AML-193 (cell line): ENCODE results near the gene PKDCC.
"Not testable (repeated sequence)": the region's sequence is repeated elsewhere in the genome, so short reads cannot be mapped to it uniquely, and the experiment has no call there.

Experiments
- DNase-seq, 2 experiments: peaks; one replicate each; lab custom pipeline; 2025; lab: John Stamatoyannopoulos, UW

Gene PKDCC

GRCh38 chr2:42063431-42064171 lies 15.8 kb downstream of the PKDCC start:
- no peak for DNase-seq

DNA sequence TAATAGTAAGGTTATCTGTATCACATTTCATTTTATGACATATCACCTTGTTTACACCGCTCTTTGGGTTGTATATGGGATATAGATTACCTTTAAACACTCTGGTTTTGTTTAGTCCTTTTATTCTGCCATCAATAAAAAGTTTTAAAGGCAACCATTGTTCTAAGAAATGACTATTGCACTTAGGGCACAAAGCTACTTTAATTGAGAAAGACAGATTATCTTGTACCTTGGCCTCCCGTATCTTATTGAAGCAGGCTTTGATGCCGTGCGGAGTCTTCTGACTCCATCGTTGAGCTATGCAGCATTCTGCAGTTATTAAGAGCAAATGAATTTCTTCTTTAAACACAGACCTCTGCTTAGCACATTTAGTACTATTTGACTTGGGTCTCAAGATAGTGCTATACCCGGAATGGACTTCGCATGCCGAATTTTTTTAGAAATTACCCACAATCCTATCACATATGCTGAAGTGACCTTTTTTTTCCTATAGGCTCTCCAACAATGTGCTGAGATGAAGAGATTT lies 16.7 kb downstream of the PKDCC start:
- DNase-seq = no peak

- DNase-seq = not testable (repeated sequence)
These were observed 17.9 kb downstream of the PKDCC start for GRCh38 chr2:42065753-42066152.

DNA sequence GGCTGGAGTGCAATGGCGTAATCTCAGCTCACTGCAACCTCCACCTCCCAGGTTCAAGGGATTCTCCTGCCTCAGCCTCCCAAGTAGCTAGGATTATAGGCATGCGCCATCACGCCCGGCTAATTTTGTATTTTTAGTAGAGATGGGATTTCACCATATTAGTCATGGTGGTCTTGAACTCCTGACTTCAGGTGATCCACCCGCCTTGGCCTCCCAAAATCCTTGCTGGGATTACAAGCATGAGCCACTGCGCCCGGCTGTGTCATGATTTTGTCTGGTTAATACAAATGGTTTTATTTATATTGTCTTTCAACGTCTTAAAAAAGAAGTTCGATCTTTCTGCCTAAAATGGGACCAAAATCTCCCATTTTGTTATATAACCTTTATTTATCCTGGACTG lies 19.2 kb downstream of the PKDCC start:
- DNase-seq = not testable (repeated sequence)

DNA sequence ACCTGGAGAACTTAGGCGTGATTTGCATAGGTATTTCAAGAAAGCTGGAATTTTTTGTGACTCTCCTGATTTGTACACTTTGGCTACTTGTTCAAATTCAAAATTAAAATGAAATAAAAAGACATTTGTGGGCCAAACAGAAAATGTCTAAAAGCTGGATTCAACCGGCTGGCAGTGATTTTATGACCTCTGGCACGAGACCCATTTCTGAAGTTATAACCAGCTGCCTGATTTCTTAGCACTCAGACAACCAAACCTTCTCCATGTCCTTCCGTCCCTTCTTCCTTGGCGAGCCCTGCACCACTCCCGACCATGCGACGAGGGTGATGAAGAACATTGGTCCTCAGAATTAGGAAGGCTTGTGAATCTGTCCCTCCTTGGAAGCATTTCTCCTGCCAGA lies 19.7 kb downstream of the PKDCC start:
- no peak for DNase-seq

DNA sequence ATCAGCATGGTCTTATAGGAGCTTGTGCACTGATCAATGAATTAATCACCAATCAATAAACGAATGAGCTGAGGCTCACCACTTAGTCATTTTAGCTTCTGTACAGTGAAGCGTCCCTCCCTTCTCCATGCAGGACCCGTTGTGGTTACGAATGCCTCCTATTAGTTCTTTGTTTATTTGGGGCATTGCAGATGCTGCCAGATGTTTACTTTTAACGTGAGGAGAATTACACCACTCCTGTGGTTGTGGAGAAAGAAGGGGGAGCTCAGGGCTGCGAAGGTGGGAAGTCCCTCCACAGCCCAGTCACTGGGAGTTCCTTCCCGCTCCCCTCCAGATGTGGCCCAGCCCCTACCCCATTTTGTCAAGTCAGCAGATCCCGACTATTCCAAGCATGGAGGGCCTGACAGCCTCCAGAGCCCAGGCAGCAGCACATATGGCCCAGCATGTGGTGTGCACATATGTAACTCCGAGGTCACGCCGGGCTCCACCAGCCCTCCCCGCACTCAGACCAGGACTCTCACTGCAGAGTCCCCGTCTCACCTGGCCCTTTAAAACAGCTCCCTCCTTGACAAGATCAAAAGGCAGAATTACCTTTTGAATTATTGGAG lies 20.9 kb downstream of the PKDCC start:
- DNase-seq = no peak

DNA sequence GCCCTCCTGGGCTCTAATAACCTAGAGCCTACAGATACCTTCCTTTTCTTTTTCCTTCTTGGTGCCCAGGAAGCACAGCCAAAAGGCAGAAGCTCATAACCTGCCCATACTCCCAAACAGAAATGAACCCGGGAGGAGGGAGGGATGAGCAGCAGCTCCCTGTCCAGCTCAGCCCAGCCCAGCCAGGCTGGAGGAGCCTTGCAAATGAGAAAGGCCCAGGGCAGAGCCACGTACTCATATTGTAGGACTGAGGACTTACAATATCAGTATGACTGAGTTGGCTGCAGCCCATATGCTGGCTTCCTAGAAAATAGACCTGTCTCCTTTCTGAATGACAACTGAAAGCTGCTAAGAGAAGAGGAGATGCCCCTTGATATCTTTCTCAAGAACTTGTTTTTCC lies 21.7 kb downstream of the PKDCC start:
- no peak for DNase-seq

DNA sequence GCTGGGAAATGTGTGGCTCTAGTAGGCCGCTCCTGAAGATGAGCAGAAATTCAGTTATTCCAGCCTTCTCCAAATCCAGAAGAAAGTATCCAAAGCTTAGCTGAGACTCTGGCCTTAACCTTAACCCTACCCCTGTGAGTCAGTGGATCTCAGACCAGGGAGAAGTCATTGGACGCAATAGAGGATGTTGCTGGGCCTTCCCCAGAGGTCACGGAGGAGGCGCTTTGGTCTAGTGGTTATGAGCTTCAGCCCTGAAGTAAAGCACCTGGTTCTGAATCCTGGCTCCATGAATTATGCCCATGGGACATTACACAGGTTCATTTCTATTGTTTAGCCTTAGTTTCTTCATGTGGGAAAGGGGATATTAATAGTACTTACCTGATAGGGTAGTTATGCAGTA lies 24.0 kb downstream of the PKDCC start:
- no peak for DNase-seq

GRCh38 chr2:42072349-42073118 lies 24.7 kb downstream of the PKDCC start:
- DNase-seq = no peak

- no peak for DNase-seq
These were observed 26.1 kb downstream of the PKDCC start for GRCh38 chr2:42073739-42074503.

- no peak for DNase-seq
These were observed 26.8 kb downstream of the PKDCC start for GRCh38 chr2:42074661-42075060.

GRCh38 chr2:42076357-42077225 lies 28.8 kb downstream of the PKDCC start:
- DNase-seq = no peak

DNA sequence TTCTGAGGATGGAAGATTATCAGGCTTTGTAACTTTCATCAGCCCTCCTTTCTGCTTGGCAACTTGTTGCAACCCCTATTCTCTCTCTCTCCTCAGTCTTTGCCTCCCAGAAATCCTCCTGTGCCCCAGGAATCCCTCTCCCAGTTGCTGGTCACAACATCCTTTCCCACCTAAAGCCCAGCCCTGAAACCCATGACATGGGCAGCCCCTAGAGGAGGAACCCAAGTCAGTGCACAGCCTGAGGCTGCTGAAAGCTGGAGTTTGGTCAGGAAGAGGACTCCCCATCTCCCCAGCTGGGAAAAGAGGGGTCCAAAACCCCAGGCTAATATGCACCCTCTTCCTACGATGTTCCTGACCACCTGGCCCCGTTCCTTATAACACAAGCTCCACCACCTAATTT lies 29.5 kb downstream of the PKDCC start:
- no peak for DNase-seq

DNA sequence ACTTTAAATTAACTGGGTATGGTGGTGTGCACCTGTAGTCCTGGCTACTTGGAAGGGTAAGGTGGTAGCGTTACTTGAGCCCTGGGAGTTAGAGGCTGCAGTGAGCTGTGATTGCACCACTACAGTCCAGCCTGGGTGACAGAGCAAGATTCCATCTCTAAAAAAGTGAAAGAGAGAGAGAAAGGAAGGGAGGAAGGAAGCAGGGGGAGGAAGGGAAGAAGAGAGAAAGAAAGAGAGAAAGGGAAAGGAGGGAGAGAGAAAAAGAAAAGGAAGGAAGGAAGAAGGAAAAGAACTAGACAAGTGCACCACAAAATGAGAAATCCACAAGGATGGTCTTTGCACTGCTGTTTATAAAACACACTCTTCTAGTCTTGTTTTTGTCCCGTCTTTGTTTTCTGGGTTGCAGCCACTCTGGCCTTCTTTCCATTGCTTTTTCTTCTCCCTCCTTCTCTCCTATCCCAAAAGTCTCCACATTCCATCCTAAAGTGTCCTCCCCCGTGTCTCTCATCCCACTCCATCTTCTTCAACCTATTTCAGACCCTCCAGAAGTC lies 32.0 kb downstream of the PKDCC start:
- no peak for DNase-seq

DNA sequence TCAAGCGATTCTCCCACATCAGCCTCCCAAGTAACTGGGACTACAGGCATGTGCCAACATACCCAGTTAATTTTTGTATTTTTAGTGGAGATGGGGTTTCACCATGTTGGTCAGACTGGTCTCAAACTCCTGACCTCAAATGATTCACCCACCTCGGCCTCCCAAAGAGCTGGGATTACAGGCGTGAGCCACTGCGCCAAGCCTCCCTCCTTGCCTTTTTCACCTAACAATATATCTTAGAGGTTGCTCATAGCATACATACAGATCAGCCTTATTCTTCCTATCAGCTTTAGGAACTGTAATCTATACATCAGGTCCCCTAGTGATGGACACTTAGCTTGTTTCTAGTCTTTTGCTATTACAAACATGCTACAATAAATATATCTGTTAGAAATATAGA lies 33.3 kb downstream of the PKDCC start:
- not testable (repeated sequence) for DNase-seq

- no peak for DNase-seq
These were observed 34.2 kb downstream of the PKDCC start for GRCh38 chr2:42082016-42082415.

GRCh38 chr2:42084231-42084671 lies 36.4 kb downstream of the PKDCC start:
- DNase-seq = no peak

DNA sequence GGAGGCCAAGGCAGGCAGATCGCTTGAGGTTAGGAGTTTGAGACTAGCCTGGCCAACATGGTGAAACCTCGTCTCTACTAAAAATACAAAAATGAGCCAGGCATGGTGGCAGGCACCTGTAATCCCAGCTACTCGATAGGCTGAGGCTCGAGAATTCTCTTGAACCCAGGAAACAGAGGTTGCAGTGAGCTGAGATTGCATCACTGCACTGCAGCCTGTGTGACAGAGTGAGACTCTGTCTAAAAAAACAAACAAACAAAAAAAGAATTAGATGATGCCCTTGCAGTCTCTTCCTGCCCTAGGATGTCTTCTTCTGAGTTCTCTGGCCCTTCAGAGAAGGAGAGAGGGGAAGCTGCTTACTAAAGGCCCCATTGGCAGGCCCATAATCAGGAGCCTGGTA lies 37.2 kb downstream of the PKDCC start:
- DNase-seq = not testable (repeated sequence)

- no peak for DNase-seq
These were observed 38.1 kb downstream of the PKDCC start for GRCh38 chr2:42085706-42086487.

- peak; percentile 12 to 38 for DNase-seq
These were observed 38.7 kb downstream of the PKDCC start for GRCh38 chr2:42086500-42086953.
